Panc1 (cell line): ENCODE results near the gene PPM1H. TPM values are rescaled to one million over a fixed set of nuclear protein-coding genes. Genes with fewer than 3 reads are reported as not detected.

Source experiments
- ATAC-seq: fragments of 200-7000 bp; cut with Tn5 transposase; 2 replicates; pipeline ENCODE4 v1.9.1; 2020; ENCODE audit warnings: mild to moderate bottlenecking, moderate library complexity
- BruUV-seq: library from RNA; stranded (reverse); fragments of 400-500 nt; replicated peaks from 2 replicates; lab custom pipeline; 2021; lab: Mats Ljungman, UMichigan
- CTCF ChIA-PET: fragments of 300-600 bp; sonication (Branson Sonifier 250); formaldehyde crosslinking; loops from one replicate; lab custom pipeline; 2022; ENCODE audit warnings: antibody characterized with exemption; lab: Charles Lee
- POLR2A ChIA-PET: fragments of 300-600 bp; sonication (Branson Sonifier 250); formaldehyde crosslinking; loops from one replicate; lab custom pipeline; 2022; ENCODE audit warnings: antibody characterized with exemption; lab: Charles Lee
- DNase-seq: peaks from one replicate; pipeline ENCODE4 v3.0.0-alpha.2; 2010; ENCODE audit warnings: low read depth, low spot score
- H3K27ac ChIP-seq: 2 replicates; pipeline ENCODE4 v1.5.1; 2011; ENCODE audit warnings: mild to moderate bottlenecking, low read length, inconsistent platforms
- H3K27me3 ChIP-seq: fragments of 200-500 bp; sonication (Bioruptor generic); 2 replicates; pipeline ENCODE4 v1.6.0; 2014; ENCODE audit warnings: low read length, inconsistent platforms; ENCODE audit not compliant: control insufficient read depth, insufficient read depth
- H3K36me3 ChIP-seq: fragments of 200-500 bp; sonication (Bioruptor generic); 2 replicates; pipeline ENCODE4 v1.5.1; 2014; ENCODE audit warnings: inconsistent platforms, mild to moderate bottlenecking, low read length, moderate library complexity; ENCODE audit not compliant: control insufficient read depth, insufficient read depth
- H3K4me1 ChIP-seq: 2 replicates; pipeline ENCODE4 v1.5.1; 2011; ENCODE audit warnings: inconsistent platforms, mild to moderate bottlenecking, low read length, moderate library complexity; ENCODE audit not compliant: control insufficient read depth, insufficient read depth
- H3K4me3 ChIP-seq, 2 experiments: 2 replicates each; pipeline ENCODE4 v1.5.1; 2011 to 2012; ENCODE audit warnings: low read depth in 2 of 2, low read length in 2 of 2, mild to moderate bottlenecking in 2 of 2, inconsistent platforms in 1 of 2, moderate library complexity in 1 of 2
- H3K9me3 ChIP-seq: fragments of 200-500 bp; sonication (Bioruptor generic); 2 replicates; pipeline ENCODE4 v1.5.1; 2014; ENCODE audit warnings: low read depth, mild to moderate bottlenecking, inconsistent platforms, low read length, moderate library complexity; ENCODE audit not compliant: control insufficient read depth, insufficient read depth
- POLR2AphosphoS5 ChIP-seq: IDR thresholded peaks from 2 replicates; pipeline ENCODE4 v1.6.1; 2012; ENCODE audit warnings: mild to moderate bottlenecking, low read depth, low read length, moderate library complexity
- REST ChIP-seq, 2 experiments: IDR thresholded peaks; 2 replicates each; pipeline ENCODE4 v1.6.1; 2011 to 2012; ENCODE audit warnings: low read depth in 2 of 2, control low read depth in 1 of 2, low read length in 1 of 2, mild to moderate bottlenecking in 1 of 2, moderate library complexity in 1 of 2; ENCODE audit not compliant: insufficient read depth in 1 of 2
- SIN3A ChIP-seq: IDR thresholded peaks from 2 replicates; pipeline ENCODE4 v1.6.1; 2012; ENCODE audit warnings: low read depth, mild to moderate bottlenecking, low read length, moderate library complexity, borderline replicate concordance; ENCODE audit not compliant: insufficient read depth
- TCF7L2 ChIP-seq: IDR thresholded peaks from 2 replicates; pipeline ENCODE4 v1.6.1; 2011; ENCODE audit warnings: mild to moderate bottlenecking, low read depth, low read length, inconsistent platforms
- in situ Hi-C: cut with HindIII; loops from 2 replicates; pipeline ENCODE4 v1.10.0; 2016; ENCODE audit warnings: low sequenced_read_pairs, low pct_unique_long_range_greater_than_20kb
- intact Hi-C: fragments of 100-400 bp; cut with micrococcal nuclease; formaldehyde crosslinking; loops from one replicate; pipeline ENCODE4 v1.10.0; 2022; ENCODE audit not compliant: unreplicated experiment
- total RNA-seq: library from RNA; stranded (reverse); gene quantifications from one replicate; pipeline ENCODE4 v1.2.1, GENCODE V29; 2021; ENCODE audit not compliant: unreplicated experiment
- TF ChIP-seq, protein P1 (sequence below): fragments of 450-650 bp; IDR thresholded peaks from 2 replicates; pipeline ENCODE4 v1.5.1; 2017; ENCODE audit warnings: mild to moderate bottlenecking

PPM1H gene
- total RNA-seq, 1 experiment from 2014 or later: 22.9 TPM

GRCh38 chr12:62834971-62835547 is 99.9 kb downstream of the PPM1H start:
- Histone ChIP-seq H3K27ac (no peak overlapping the region), H3K4me1 (peaks cover 9% of the 10 kb centered on the region; the same call in 1 of the 2 replicates), H3K9me3 (no peaks in the 10 kb centered on the region), H3K27me3 (no peaks in the 10 kb centered on the region), H3K36me3 (no peaks in the 10 kb centered on the region), H3K4me3 (no peak overlapping the region)
- intact Hi-C loops (no loop called here), in situ Hi-C loops (no loop called here)
- no TSS peak for BruUV-seq
- DNase-seq: no peak
- POLR2A ChIA-PET: no interaction called here
- CTCF ChIA-PET: interaction anchor here (0.6 kb wide), 2 partner anchors 21 to 73 kb away, joined by 3 read pairs; no protein-coding TSS in a partner anchor
- ATAC-seq: no peak
- TF ChIP-seq, protein P1, sequence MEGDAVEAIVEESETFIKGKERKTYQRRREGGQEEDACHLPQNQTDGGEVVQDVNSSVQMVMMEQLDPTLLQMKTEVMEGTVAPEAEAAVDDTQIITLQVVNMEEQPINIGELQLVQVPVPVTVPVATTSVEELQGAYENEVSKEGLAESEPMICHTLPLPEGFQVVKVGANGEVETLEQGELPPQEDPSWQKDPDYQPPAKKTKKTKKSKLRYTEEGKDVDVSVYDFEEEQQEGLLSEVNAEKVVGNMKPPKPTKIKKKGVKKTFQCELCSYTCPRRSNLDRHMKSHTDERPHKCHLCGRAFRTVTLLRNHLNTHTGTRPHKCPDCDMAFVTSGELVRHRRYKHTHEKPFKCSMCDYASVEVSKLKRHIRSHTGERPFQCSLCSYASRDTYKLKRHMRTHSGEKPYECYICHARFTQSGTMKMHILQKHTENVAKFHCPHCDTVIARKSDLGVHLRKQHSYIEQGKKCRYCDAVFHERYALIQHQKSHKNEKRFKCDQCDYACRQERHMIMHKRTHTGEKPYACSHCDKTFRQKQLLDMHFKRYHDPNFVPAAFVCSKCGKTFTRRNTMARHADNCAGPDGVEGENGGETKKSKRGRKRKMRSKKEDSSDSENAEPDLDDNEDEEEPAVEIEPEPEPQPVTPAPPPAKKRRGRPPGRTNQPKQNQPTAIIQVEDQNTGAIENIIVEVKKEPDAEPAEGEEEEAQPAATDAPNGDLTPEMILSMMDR: no peak
- TF ChIP-seq REST (IDR thresholded peaks at IDR 0.05; ENCODE audit: insufficient read depth in 1 of 2, low read depth in 2 of 2, low read length in 1 of 2): no peak
- TF ChIP-seq POLR2AphosphoS5: no peak
- TF ChIP-seq SIN3A: no peak
- TF ChIP-seq TCF7L2: no peak

GRCh38 chr12:62834406-62834805 is 100.5 kb downstream of the PPM1H start:
- in situ Hi-C loops (no loop called here), intact Hi-C loops (no loop called here)
- no peaks in the 10 kb centered on the region for H3K36me3 ChIP-seq
- TF ChIP-seq SIN3A: no peak
- TF ChIP-seq POLR2AphosphoS5: no peak
- TF ChIP-seq REST (IDR thresholded peaks at IDR 0.05; ENCODE audit: insufficient read depth in 1 of 2, low read depth in 2 of 2, low read length in 1 of 2): no peak
- TF ChIP-seq TCF7L2: no peak
- TF ChIP-seq, protein P1: no peak
- POLR2A ChIA-PET: no interaction called here
- no peak overlapping the region for H3K4me3 ChIP-seq
- no TSS peak for BruUV-seq
- H3K4me1 ChIP-seq: peaks cover 9% of the 10 kb centered on the region; the same call in 1 of the 2 replicates
- DNase-seq: no peak
- no peak for ATAC-seq
- no peak overlapping the region for H3K27ac ChIP-seq
- H3K9me3 ChIP-seq: no peaks in the 10 kb centered on the region
- CTCF ChIA-PET: no interaction called here
- H3K27me3 ChIP-seq: no peaks in the 10 kb centered on the region
